Measurements from ENCODE around the gene PRDX6. TPM values are rescaled to one million over a fixed set of nuclear protein-coding genes. Genes with fewer than 3 reads are reported as not detected.
"Not testable (repeated sequence)": the region's sequence is repeated elsewhere in the genome, so short reads cannot be mapped to it uniquely, and the experiment has no call there.

Gene PRDX6
- total and polyA plus RNA-seq, 2 donors, result 88.1 to 297 TPM

GRCh38 chr1:173453982-173454381, 23.2 kb upstream of the PRDX6 start:
- DNase-seq (ENCODE audit: low read depth in 6 of 9, low spot score in 9 of 9), result no peak
- Histone ChIP-seq H3K4me1 (ENCODE audit: control insufficient read depth in 2 of 2, insufficient read depth in 2 of 2, low read length in 2 of 2) (peaks cover 3% of the 10 kb centered on the region in 2 donors), H3K36me3 (ENCODE audit: control insufficient read depth in 2 of 2, insufficient read depth in 2 of 2, low read length in 1 of 2) (no peaks in the 10 kb centered on the region), H3K4me3 (ENCODE audit: low read length in 2 of 2) (no peak overlapping the region), H3K9me3 (ENCODE audit: control insufficient read depth in 2 of 2, insufficient read depth in 1 of 2, low read length in 1 of 2) (no peaks in the 10 kb centered on the region), H3K27me3 (ENCODE audit: control insufficient read depth in 2 of 2, insufficient read depth in 1 of 2, low read length in 1 of 2) (no peaks in the 10 kb centered on the region), H3K27ac (ENCODE audit: low read depth in 1 of 2, low read length in 1 of 2) (no peak overlapping the region)

DNA sequence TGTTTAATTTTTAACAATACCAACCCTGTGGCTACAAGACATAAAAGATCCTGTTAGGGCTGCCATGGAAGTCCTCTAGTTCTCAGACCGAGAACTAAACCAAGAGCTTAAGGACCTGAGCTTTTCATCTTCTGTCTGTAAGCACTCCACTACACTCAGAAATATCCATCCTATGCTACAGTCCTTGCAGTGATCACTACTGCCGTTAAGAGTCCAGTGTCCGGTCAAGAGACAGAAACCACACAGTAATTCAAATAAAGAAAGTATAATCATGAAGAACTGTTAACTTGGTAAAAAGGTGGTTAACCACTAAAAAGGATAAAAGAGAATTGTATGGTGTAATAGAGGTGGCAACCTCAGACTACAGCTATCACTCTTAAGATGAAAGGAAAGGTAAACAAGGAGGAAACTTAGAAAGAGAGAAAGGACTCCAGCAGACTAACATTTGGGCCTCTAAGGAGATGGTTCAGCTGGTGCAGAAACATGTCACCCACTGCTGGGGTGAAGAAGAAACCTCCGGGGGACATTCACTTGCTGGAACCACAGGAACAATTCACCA, 22.1 kb upstream of the PRDX6 start:
- no peak for DNase-seq (ENCODE audit: low read depth in 6 of 9, low spot score in 9 of 9)
- Histone ChIP-seq H3K4me1 (ENCODE audit: control insufficient read depth in 2 of 2, insufficient read depth in 2 of 2, low read length in 2 of 2) (peaks cover 3% of the 10 kb centered on the region in 2 donors), H3K27ac (ENCODE audit: low read depth in 1 of 2, low read length in 1 of 2) (no peak overlapping the region), H3K27me3 (ENCODE audit: control insufficient read depth in 2 of 2, insufficient read depth in 1 of 2, low read length in 1 of 2) (no peaks in the 10 kb centered on the region), H3K4me3 (ENCODE audit: low read length in 2 of 2) (no peak overlapping the region), H3K36me3 (ENCODE audit: control insufficient read depth in 2 of 2, insufficient read depth in 2 of 2, low read length in 1 of 2) (no peaks in the 10 kb centered on the region), H3K9me3 (ENCODE audit: control insufficient read depth in 2 of 2, insufficient read depth in 1 of 2, low read length in 1 of 2) (no peaks in the 10 kb centered on the region)
- 71% methylated on average over 4 of the region's 4 CpGs for WGBS

DNA sequence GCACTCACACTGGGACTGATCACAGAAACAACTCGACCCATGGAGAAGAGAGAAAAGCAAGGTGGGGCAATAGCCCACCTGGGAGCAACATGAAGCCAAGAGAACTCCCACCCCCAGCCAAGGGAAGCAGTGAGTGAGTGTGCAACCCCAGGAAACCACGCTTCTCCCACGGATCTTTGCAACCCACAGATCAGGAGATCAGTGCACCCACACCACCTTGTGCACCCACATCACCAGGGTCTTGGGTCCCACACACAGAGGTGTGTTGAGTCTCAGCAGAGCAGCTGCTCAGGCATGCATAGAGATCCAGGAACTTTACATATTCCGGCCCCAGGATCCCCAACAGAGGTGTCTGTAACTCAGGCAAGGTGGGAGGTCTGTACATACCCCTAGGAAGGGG, 17.2 kb upstream of the PRDX6 start:
- no peaks in the 10 kb centered on the region for H3K9me3 ChIP-seq (ENCODE audit: control insufficient read depth in 2 of 2, insufficient read depth in 1 of 2, low read length in 1 of 2)
- H3K27me3 ChIP-seq (ENCODE audit: control insufficient read depth in 2 of 2, insufficient read depth in 1 of 2, low read length in 1 of 2), result no peaks in the 10 kb centered on the region
- WGBS, result 48% methylated on average over 4 of the region's 4 CpGs
- H3K4me1 ChIP-seq (ENCODE audit: control insufficient read depth in 2 of 2, insufficient read depth in 2 of 2, low read length in 2 of 2), result peaks cover 3% of the 10 kb centered on the region in 2 donors
- H3K36me3 ChIP-seq (ENCODE audit: control insufficient read depth in 2 of 2, insufficient read depth in 2 of 2, low read length in 1 of 2), result peaks cover 0 to 8% of the 10 kb centered on the region in 2 donors
- no peak for DNase-seq (ENCODE audit: low read depth in 6 of 9, low spot score in 9 of 9)
- no peak overlapping the region for H3K27ac ChIP-seq (ENCODE audit: low read depth in 1 of 2, low read length in 1 of 2)
- H3K4me3 ChIP-seq (ENCODE audit: low read length in 2 of 2), result no peak overlapping the region

GRCh38 chr1:173462666-173463065, 14.5 kb upstream of the PRDX6 start:
- not testable (repeated sequence) for H3K36me3 ChIP-seq (ENCODE audit: control insufficient read depth in 2 of 2, insufficient read depth in 2 of 2, low read length in 1 of 2); H3K9me3 ChIP-seq (ENCODE audit: control insufficient read depth in 2 of 2, insufficient read depth in 1 of 2, low read length in 1 of 2); H3K27me3 ChIP-seq (ENCODE audit: control insufficient read depth in 2 of 2, insufficient read depth in 1 of 2, low read length in 1 of 2); DNase-seq (ENCODE audit: low read depth in 6 of 9, low spot score in 9 of 9); H3K4me3 ChIP-seq (ENCODE audit: low read length in 2 of 2); H3K27ac ChIP-seq (ENCODE audit: low read depth in 1 of 2, low read length in 1 of 2); H3K4me1 ChIP-seq (ENCODE audit: control insufficient read depth in 2 of 2, insufficient read depth in 2 of 2, low read length in 2 of 2)
- WGBS, result 98% methylated on average over 2 of the region's 2 CpGs

DNA sequence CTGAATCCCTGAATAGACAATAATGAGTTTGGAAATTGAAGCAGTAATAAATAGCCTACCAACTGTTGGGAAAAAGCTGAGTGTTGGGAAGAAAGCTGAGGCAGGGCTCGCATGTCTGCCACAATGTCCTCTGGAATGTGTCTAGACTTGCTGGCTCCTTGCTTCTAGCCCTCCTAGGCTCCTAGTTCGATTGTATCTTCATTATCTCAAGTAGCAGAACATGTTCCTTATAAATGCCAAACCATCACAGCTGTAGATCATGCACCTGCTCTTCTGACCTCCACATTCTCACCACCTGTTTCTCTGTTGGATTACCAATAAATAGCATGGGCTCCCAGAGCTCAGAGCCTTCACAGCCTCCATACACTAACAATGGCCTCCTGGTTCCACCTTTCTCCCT, 12.9 kb upstream of the PRDX6 start:
- H3K4me3 ChIP-seq (ENCODE audit: low read length in 2 of 2); H3K36me3 ChIP-seq (ENCODE audit: control insufficient read depth in 2 of 2, insufficient read depth in 2 of 2, low read length in 1 of 2); H3K4me1 ChIP-seq (ENCODE audit: control insufficient read depth in 2 of 2, insufficient read depth in 2 of 2, low read length in 2 of 2); DNase-seq (ENCODE audit: low read depth in 6 of 9, low spot score in 9 of 9); H3K27ac ChIP-seq (ENCODE audit: low read depth in 1 of 2, low read length in 1 of 2); H3K9me3 ChIP-seq (ENCODE audit: control insufficient read depth in 2 of 2, insufficient read depth in 1 of 2, low read length in 1 of 2); H3K27me3 ChIP-seq (ENCODE audit: control insufficient read depth in 2 of 2, insufficient read depth in 1 of 2, low read length in 1 of 2): not testable (repeated sequence)
- 96% methylated on average over 2 of the region's 2 CpGs for WGBS

DNA sequence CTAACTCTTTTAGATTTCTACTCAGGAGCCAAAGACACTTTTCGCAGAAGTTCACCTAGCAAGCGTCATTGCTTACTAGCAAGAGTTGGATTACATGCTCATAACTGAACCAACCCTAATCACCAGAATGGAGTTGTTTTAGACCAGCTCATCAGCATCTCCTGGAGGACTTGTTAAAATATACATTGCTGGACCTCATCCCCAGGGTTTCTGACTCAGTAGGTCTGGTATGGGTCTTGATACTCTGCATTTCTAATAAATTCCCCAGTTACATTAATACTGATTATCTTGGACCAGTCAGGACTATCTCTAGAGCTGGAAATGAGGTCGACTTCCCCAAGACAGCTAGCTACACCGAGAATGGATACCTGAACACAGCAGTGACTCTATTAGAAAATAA, 9.7 kb upstream of the PRDX6 start:
- no peaks in the 10 kb centered on the region for H3K36me3 ChIP-seq (ENCODE audit: control insufficient read depth in 2 of 2, insufficient read depth in 2 of 2, low read length in 1 of 2)
- no peak overlapping the region for H3K27ac ChIP-seq (ENCODE audit: low read depth in 1 of 2, low read length in 1 of 2)
- H3K4me3 ChIP-seq (ENCODE audit: low read length in 2 of 2), result no peak overlapping the region
- no peak for DNase-seq (ENCODE audit: low read depth in 6 of 9, low spot score in 9 of 9)
- H3K27me3 ChIP-seq (ENCODE audit: control insufficient read depth in 2 of 2, insufficient read depth in 1 of 2, low read length in 1 of 2), result no peaks in the 10 kb centered on the region
- H3K4me1 ChIP-seq (ENCODE audit: control insufficient read depth in 2 of 2, insufficient read depth in 2 of 2, low read length in 2 of 2), result no peaks in the 10 kb centered on the region
- peaks cover 0 to 14% of the 10 kb centered on the region in 2 donors for H3K9me3 ChIP-seq (ENCODE audit: control insufficient read depth in 2 of 2, insufficient read depth in 1 of 2, low read length in 1 of 2)
- WGBS, result 96% methylated on average over 4 of the region's 4 CpGs

DNA sequence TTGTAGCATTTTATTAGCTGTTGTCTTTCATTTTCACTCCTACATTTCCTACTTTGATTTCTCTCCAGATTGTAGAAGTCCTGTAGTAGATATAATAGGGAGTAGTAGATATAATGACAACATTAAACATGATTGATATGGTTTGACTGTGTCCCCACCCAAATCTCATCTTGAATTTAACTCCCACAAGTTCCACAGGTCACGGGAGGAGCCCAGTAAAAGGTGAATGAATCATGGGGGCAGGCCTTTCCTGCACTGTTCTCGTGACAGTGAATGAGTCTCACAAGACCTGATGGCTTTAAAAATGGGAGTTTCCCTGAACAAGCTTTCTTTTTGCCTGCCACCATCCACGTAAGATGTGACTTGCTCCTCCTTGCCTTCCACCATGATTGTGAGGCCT, 7.5 kb upstream of the PRDX6 start:
- H3K27me3 ChIP-seq (ENCODE audit: control insufficient read depth in 2 of 2, insufficient read depth in 1 of 2, low read length in 1 of 2), result no peaks in the 10 kb centered on the region
- H3K4me1 ChIP-seq (ENCODE audit: control insufficient read depth in 2 of 2, insufficient read depth in 2 of 2, low read length in 2 of 2), result no peaks in the 10 kb centered on the region
- H3K9me3 ChIP-seq (ENCODE audit: control insufficient read depth in 2 of 2, insufficient read depth in 1 of 2, low read length in 1 of 2), result peaks cover 0 to 14% of the 10 kb centered on the region in 2 donors
- DNase-seq (ENCODE audit: low read depth in 6 of 9, low spot score in 9 of 9), result no peak
- H3K36me3 ChIP-seq (ENCODE audit: control insufficient read depth in 2 of 2, insufficient read depth in 2 of 2, low read length in 1 of 2), result no peaks in the 10 kb centered on the region
- no peak overlapping the region for H3K27ac ChIP-seq (ENCODE audit: low read depth in 1 of 2, low read length in 1 of 2)
- WGBS, result 98% methylated on average over 3 of the region's 3 CpGs
- H3K4me3 ChIP-seq (ENCODE audit: low read length in 2 of 2), result no peak overlapping the region

GRCh38 chr1:173470608-173471007, 6.5 kb upstream of the PRDX6 start:
- H3K4me3 ChIP-seq (ENCODE audit: low read length in 2 of 2), result no peak overlapping the region
- H3K9me3 ChIP-seq (ENCODE audit: control insufficient read depth in 2 of 2, insufficient read depth in 1 of 2, low read length in 1 of 2), result peaks cover 0 to 14% of the 10 kb centered on the region in 2 donors
- WGBS, result 96% methylated on average over 4 of the region's 4 CpGs
- no peak overlapping the region for H3K27ac ChIP-seq (ENCODE audit: low read depth in 1 of 2, low read length in 1 of 2)
- no peaks in the 10 kb centered on the region for H3K27me3 ChIP-seq (ENCODE audit: control insufficient read depth in 2 of 2, insufficient read depth in 1 of 2, low read length in 1 of 2)
- H3K36me3 ChIP-seq (ENCODE audit: control insufficient read depth in 2 of 2, insufficient read depth in 2 of 2, low read length in 1 of 2), result no peaks in the 10 kb centered on the region
- H3K4me1 ChIP-seq (ENCODE audit: control insufficient read depth in 2 of 2, insufficient read depth in 2 of 2, low read length in 2 of 2), result no peaks in the 10 kb centered on the region
- no peak for DNase-seq (ENCODE audit: low read depth in 6 of 9, low spot score in 9 of 9)

- peaks cover 0 to 14% of the 10 kb centered on the region in 2 donors for H3K9me3 ChIP-seq (ENCODE audit: control insufficient read depth in 2 of 2, insufficient read depth in 1 of 2, low read length in 1 of 2)
- peaks cover 11 to 18% of the 10 kb centered on the region in 2 donors for H3K4me1 ChIP-seq (ENCODE audit: control insufficient read depth in 2 of 2, insufficient read depth in 2 of 2, low read length in 2 of 2)
- no peaks in the 10 kb centered on the region for H3K36me3 ChIP-seq (ENCODE audit: control insufficient read depth in 2 of 2, insufficient read depth in 2 of 2, low read length in 1 of 2)
- H3K27me3 ChIP-seq (ENCODE audit: control insufficient read depth in 2 of 2, insufficient read depth in 1 of 2, low read length in 1 of 2), result no peaks in the 10 kb centered on the region
- no peak for DNase-seq (ENCODE audit: low read depth in 6 of 9, low spot score in 9 of 9)
- H3K4me3 ChIP-seq (ENCODE audit: low read length in 2 of 2), result no peak overlapping the region
- H3K27ac ChIP-seq (ENCODE audit: low read depth in 1 of 2, low read length in 1 of 2), result peak overlapping the region in 1 of 2 donors; percentile 8
- 93% methylated on average over 2 of the region's 2 CpGs for WGBS
Measured at GRCh38 chr1:173473599-173474011, 3.5 kb upstream of the PRDX6 start.
